Measurements from ENCODE around the gene PREX1. TPM values are rescaled to one million over a fixed set of nuclear protein-coding genes. Genes with fewer than 3 reads are reported as not detected.

PREX1 gene
- total RNA-seq, 1 experiment from 2014 or later: 3.3 TPM

GRCh38 chr20:48819821-48820648 lies 7.8 kb downstream of the PREX1 start:
- peaks cover 25% of the 10 kb centered on the region for H3K4me1 ChIP-seq (replicated peaks; ENCODE audit: insufficient read depth)
- BruUV-seq (replicated peaks): no TSS peak
- H3K4me3 ChIP-seq: no peak overlapping the region
- no peak overlapping the region for H2AFZ ChIP-seq
- no peaks in the 10 kb centered on the region for H3K79me2 ChIP-seq (ENCODE audit: low read depth)
- H3K4me2 ChIP-seq: no peak overlapping the region
- no peaks in the 10 kb centered on the region for H3K36me3 ChIP-seq (ENCODE audit: low read depth)
- H3K9me2 ChIP-seq (ENCODE audit: insufficient read depth): no peaks in the 10 kb centered on the region
- no peaks in the 10 kb centered on the region for H3K27me3 ChIP-seq (ENCODE audit: insufficient read depth, low read depth)
- H3K9me3 ChIP-seq (ENCODE audit: insufficient read depth, low read depth): no peaks in the 10 kb centered on the region
- no peaks in the 10 kb centered on the region for H4K20me1 ChIP-seq (ENCODE audit: insufficient read depth)
- intact Hi-C loops (cut with micrococcal nuclease; ENCODE audit: unreplicated experiment): no loop called here
- H3K27ac ChIP-seq: no peak overlapping the region
- ChIA-PET CTCF (interaction anchor here (0.5 to 0.6 kb wide), 2 partner anchors 35 to 732 kb away, joined by 3 to 5 read pairs; no protein-coding TSS in a partner anchor), POLR2A (ENCODE audit: unreplicated experiment) (no interaction called here)
- no peak for TF ChIP-seq CTCF (conservative IDR thresholded peaks at IDR 0.05)
- TF ChIP-seq EZH2 (IDR thresholded peaks at IDR 0.05; ENCODE audit: low read depth): no peak
- H3F3A ChIP-seq (ENCODE audit: insufficient read depth, low read depth): peaks cover 17% of the 10 kb centered on the region; the same call in 1 of the 2 replicates
- no peak for DNase-seq

- no peak for DNase-seq
- Histone ChIP-seq H4K20me1 (ENCODE audit: insufficient read depth) (no peaks in the 10 kb centered on the region), H3K79me2 (ENCODE audit: low read depth) (no peaks in the 10 kb centered on the region), H3K4me1 (replicated peaks; ENCODE audit: insufficient read depth) (peaks cover 24% of the 10 kb centered on the region), H2AFZ (no peak overlapping the region), H3K27ac (no peak overlapping the region), H3K4me2 (no peak overlapping the region), H3K27me3 (ENCODE audit: insufficient read depth, low read depth) (no peaks in the 10 kb centered on the region), H3K4me3 (no peak overlapping the region), H3K9me3 (ENCODE audit: insufficient read depth, low read depth) (no peaks in the 10 kb centered on the region), H3K36me3 (ENCODE audit: low read depth) (no peaks in the 10 kb centered on the region), H3F3A (ENCODE audit: insufficient read depth, low read depth) (peaks cover 17% of the 10 kb centered on the region; the same call in 1 of the 2 replicates), H3K9me2 (ENCODE audit: insufficient read depth) (no peaks in the 10 kb centered on the region)
- no peak for TF ChIP-seq EZH2 (IDR thresholded peaks at IDR 0.05; ENCODE audit: low read depth)
- no peak for TF ChIP-seq CTCF (conservative IDR thresholded peaks at IDR 0.05)
- intact Hi-C loops (cut with micrococcal nuclease; ENCODE audit: unreplicated experiment): no loop called here
- no TSS peak for BruUV-seq (replicated peaks)
- ChIA-PET CTCF (no interaction called here), POLR2A (ENCODE audit: unreplicated experiment) (no interaction called here)
Measured at GRCh38 chr20:48819089-48819488, 8.7 kb downstream of the PREX1 start.

DNA sequence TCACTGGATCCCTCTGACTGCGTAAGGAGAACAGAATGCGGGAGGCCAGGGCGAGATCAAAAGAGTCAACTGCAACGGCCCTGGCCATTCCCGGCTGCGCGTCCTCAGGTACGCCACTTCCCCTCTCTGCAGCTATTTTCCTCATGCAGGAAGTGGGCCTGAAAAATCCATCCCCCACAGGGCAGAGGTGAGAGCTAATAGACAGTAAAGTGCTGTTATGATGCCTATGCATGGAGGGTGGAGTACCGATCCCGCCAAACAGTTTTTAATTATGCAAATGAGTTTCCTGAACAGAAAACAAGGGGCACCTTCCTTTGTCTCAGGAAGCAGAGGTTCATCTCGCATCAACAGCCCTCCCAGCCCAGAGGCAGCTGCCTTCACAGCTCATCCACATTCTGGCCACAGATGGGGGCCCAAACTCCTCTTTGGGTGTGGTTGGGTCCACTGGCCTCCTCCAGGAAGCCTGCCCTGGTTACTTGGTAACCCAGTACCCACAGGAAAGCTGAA lies 9.3 kb downstream of the PREX1 start:
- DNase-seq: no peak
- Histone ChIP-seq H3K9me3 (ENCODE audit: insufficient read depth, low read depth) (no peaks in the 10 kb centered on the region), H3K4me1 (replicated peaks; ENCODE audit: insufficient read depth) (peaks cover 18% of the 10 kb centered on the region), H3K27ac (no peak overlapping the region), H3K4me2 (no peak overlapping the region), H3K4me3 (no peak overlapping the region), H3K27me3 (ENCODE audit: insufficient read depth, low read depth) (no peaks in the 10 kb centered on the region), H3K36me3 (ENCODE audit: low read depth) (no peaks in the 10 kb centered on the region), H3K9me2 (ENCODE audit: insufficient read depth) (no peaks in the 10 kb centered on the region), H2AFZ (no peak overlapping the region), H3K79me2 (ENCODE audit: low read depth) (no peaks in the 10 kb centered on the region), H3F3A (ENCODE audit: insufficient read depth, low read depth) (peaks cover 13% of the 10 kb centered on the region; the same call in 1 of the 2 replicates), H4K20me1 (ENCODE audit: insufficient read depth) (no peaks in the 10 kb centered on the region)
- POLR2A ChIA-PET (ENCODE audit: unreplicated experiment): interaction anchor here (0.6 kb wide), 1 partner anchor 79 kb away, joined by 3 read pairs; no protein-coding TSS in a partner anchor
- BruUV-seq (replicated peaks): no TSS peak
- intact Hi-C loops (cut with micrococcal nuclease; ENCODE audit: unreplicated experiment): no loop called here
- no peak for TF ChIP-seq CTCF (conservative IDR thresholded peaks at IDR 0.05)
- TF ChIP-seq EZH2 (IDR thresholded peaks at IDR 0.05; ENCODE audit: low read depth): no peak
- CTCF ChIA-PET: no interaction called here

Data from PC-9 (cell line).